ENCODE results near the gene KLF9. TPM values are rescaled to one million over a fixed set of nuclear protein-coding genes. Genes with fewer than 3 reads are reported as not detected.

The KLF9 gene
- total RNA-seq, 1 experiment from 2014 or later = 0.26 TPM

- Histone ChIP-seq H2BK12ac (ENCODE audit: insufficient read length, low read depth, low read length) (no peak overlapping the region), H3K23me2 (ENCODE audit: insufficient read length, low read depth, low read length, poor library complexity, severe bottlenecking) (peaks cover 15% of the 10 kb centered on the region), H2BK20ac (ENCODE audit: low read depth, low read length, poor library complexity, severe bottlenecking) (no peak overlapping the region), H3K23ac (ENCODE audit: insufficient read length, low read depth, low read length) (no peak overlapping the region), H2AK5ac (ENCODE audit: insufficient read length, low read length) (no peak overlapping the region), H3K9me3 (ENCODE audit: control insufficient read depth, low read depth, low read length) (no peaks in the 10 kb centered on the region), H2BK5ac (ENCODE audit: insufficient read length, low read length) (no peak overlapping the region), H3K4ac (ENCODE audit: low read depth, low read length) (no peak overlapping the region), H3K79me2 (ENCODE audit: insufficient read depth, low read length) (no peaks in the 10 kb centered on the region), H2AFZ (ENCODE audit: low read length) (no peak overlapping the region), H4K91ac (ENCODE audit: insufficient read length, low read depth, low read length) (no peak overlapping the region), H3K4me2 (ENCODE audit: insufficient read depth, insufficient read length, low read length) (no peak overlapping the region), H3K4me1 (ENCODE audit: insufficient read depth, low read length) (peaks cover 7% of the 10 kb centered on the region), H2BK15ac (ENCODE audit: low read depth, low read length) (no peak overlapping the region), H3K56ac (ENCODE audit: insufficient read length, low read depth, low read length) (no peak overlapping the region), H3K9ac (ENCODE audit: extremely low read depth, insufficient read length, low read length) (no peak overlapping the region), H3K27me3 (ENCODE audit: insufficient read depth, low read length) (peaks cover 7% of the 10 kb centered on the region; the same call in 1 of the 2 replicates), H3T11ph (ENCODE audit: low read length) (no peak overlapping the region), H2BK120ac (ENCODE audit: low read depth, low read length, poor library complexity, severe bottlenecking) (no peak overlapping the region), H3K27ac (ENCODE audit: insufficient read length, low read depth, low read length) (no peak overlapping the region), H3K14ac (ENCODE audit: insufficient read depth, low read length) (no peak overlapping the region), H3K79me1 (ENCODE audit: insufficient read depth, low read depth, low read length, poor library complexity, severe bottlenecking) (no peaks in the 10 kb centered on the region), H3K18ac (ENCODE audit: insufficient read length, low read depth, low read length) (no peak overlapping the region), H4K8ac (replicated peaks; ENCODE audit: insufficient read length, low read depth, low read length) (no peak overlapping the region), H4K5ac (ENCODE audit: insufficient read length, low read depth, low read length) (no peak overlapping the region), H4K20me1 (ENCODE audit: control insufficient read depth, insufficient read depth, insufficient read length) (no peaks in the 10 kb centered on the region)
- Mint-ChIP-seq H3K36me3 (ENCODE audit: insufficient read depth in 1 of 3, low read depth in 3 of 3) (peaks cover 0 to 1% (median 0%) of the 10 kb centered on the region in 3 experiments; a peak in 2 of 7 replicates), H3K27me3 (ENCODE audit: low read depth) (peaks cover 56% of the 10 kb centered on the region), H3K9me3 (peaks cover 0 to 4% of the 10 kb centered on the region in 2 experiments; a peak in 1 of 5 replicates), H3K27ac (no peak overlapping the region), H3K4me3 (no peak overlapping the region), H3K4me1 (peaks cover 42 to 46% of the 10 kb centered on the region in 2 experiments)
- no peak for TF ChIP-seq CTCF (conservative IDR thresholded peaks at IDR 0.05)
- WGBS (ENCODE audit: extremely low coverage, insufficient read length, low lambda C conversion rate) = no CpG with 5 or more reads among the region's 1 CpG
- DNase-seq = no peak
Measured at GRCh38 chr9:70410368-70410767, 4.1 kb downstream of the KLF9 start.

Data from H9 (cell line).